IMR-90 (cell line): ENCODE results near the gene KDM3B.

Experiments used
- BHLHE40 ChIP-seq: fragments of 150-350 bp; IDR thresholded peaks from 2 replicates; pipeline ENCODE4 v1.6.1; 2016; ENCODE audit warnings: mild to moderate bottlenecking, low read depth, low read length
- CEBPB ChIP-seq: IDR thresholded peaks from 2 replicates; pipeline ENCODE4 v1.6.1; 2012; ENCODE audit warnings: low read depth, low read length, improper control_type of control experiment
- CTCF ChIP-seq: conservative IDR thresholded peaks from 2 replicates; pipeline ENCODE4 v1.5.1; 2012; ENCODE audit warnings: mild to moderate bottlenecking, low read depth, low read length, improper control_type of control experiment
- ELK1 ChIP-seq: fragments of 150-350 bp; IDR thresholded peaks from 2 replicates; pipeline ENCODE4 v1.6.1; 2016; ENCODE audit warnings: low read depth, mild to moderate bottlenecking, low read length, moderate library complexity, borderline replicate concordance
- FOS ChIP-seq: fragments of 150-350 bp; IDR thresholded peaks from 2 replicates; pipeline ENCODE4 v1.6.1; 2016; ENCODE audit warnings: low read depth, low read length
- MAFK ChIP-seq: IDR thresholded peaks from 2 replicates; pipeline ENCODE4 v1.6.1; 2012; ENCODE audit warnings: low read depth, low read length, improper control_type of control experiment
- MXI1 ChIP-seq: IDR thresholded peaks from 2 replicates; pipeline ENCODE4 v1.6.1; 2012; ENCODE audit warnings: low read depth, mild to moderate bottlenecking, low read length, moderate library complexity, borderline replicate concordance
- NFE2L2 ChIP-seq: fragments of 150-350 bp; IDR thresholded peaks from 2 replicates; pipeline ENCODE4 v1.6.1; 2016; ENCODE audit warnings: low read depth, mild to moderate bottlenecking, low read length
- POLR2A ChIP-seq: IDR thresholded peaks from 2 replicates; pipeline ENCODE4 v1.6.1; 2012; ENCODE audit warnings: mild to moderate bottlenecking, low read depth, low read length
- RAD21 ChIP-seq: IDR thresholded peaks from 2 replicates; pipeline ENCODE4 v1.6.1; 2012; ENCODE audit warnings: low read length, improper control_type of control experiment
- SMC3 ChIP-seq: fragments of 150-350 bp; IDR thresholded peaks from 2 replicates; pipeline ENCODE4 v1.6.1; 2016; ENCODE audit warnings: low read depth, mild to moderate bottlenecking, antibody characterized with exemption, low read length, moderate library complexity
- USF2 ChIP-seq: fragments of 150-350 bp; IDR thresholded peaks from 2 replicates; pipeline ENCODE4 v1.6.1; 2017; ENCODE audit warnings: mild to moderate bottlenecking, antibody characterized with exemption, low read length, low read depth

- TF ChIP-seq CTCF (no peak), MXI1 (no peak), SMC3 (no peak), POLR2A (no peak), ELK1 (no peak), MAFK (no peak), USF2 (peak; percentile 79), FOS (no peak), RAD21 (no peak), CEBPB (no peak), BHLHE40 (no peak), NFE2L2 (no peak)
These were observed 114.6 kb downstream of the KDM3B start for GRCh38 chr5:138466900-138467710.
